Measurements from ENCODE around the gene KIF26B.
A peak's percentile ranks its signal among the peaks of the same experiment; 100 is the strongest.

Gene KIF26B

DNA sequence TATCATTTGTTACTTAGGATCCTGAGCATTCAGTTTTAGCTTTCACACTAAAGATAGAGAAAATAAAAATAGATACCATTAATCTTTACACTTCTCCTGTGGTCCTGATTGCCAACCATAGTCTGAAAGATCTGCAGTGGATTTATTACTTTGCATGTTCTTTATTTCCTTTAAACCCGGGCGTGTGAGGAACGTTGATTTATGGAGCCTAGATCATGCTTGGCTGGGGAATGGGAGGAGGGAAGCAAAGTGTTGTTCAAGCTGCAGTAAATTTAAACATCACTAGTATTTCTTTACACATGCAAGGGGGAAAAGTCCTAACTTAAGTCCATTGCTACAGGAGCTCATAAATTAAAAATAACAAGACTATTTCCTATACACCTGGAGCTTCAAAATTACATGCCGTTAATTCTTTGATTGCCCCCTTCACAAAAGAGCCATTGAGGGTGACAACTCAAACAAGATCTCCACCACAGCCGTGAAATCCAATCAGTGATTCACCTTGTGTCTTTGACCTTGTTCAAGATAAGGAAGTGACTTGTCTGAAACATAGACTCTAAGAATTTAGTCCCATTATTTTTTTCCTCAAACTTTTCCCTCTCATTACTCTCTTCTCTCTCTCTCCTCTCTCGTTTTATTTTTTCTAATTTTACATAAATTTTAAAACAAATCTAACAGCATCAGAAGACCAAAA lies 282.7 kb downstream of the KIF26B start:
- DNase-seq: no peak

DNA sequence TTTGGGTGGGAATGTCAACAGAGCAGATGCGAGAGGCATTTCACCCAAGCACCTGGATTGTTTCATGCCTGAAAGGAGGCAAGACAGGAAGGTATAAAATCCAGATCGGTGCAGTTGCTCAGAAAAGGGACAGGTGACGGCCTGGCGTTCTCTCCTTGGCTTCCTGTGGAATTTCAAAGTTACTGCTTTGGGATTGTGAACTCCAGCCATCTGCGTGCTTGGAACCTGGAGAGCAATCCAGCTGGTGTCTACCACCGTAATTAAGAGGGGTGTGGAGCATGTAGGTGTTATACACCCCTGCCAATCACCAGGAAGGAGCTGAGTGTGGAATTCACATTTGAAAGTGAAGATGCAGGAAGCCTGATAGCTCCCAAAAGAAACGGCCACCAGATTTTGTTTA lies 286.1 kb downstream of the KIF26B start:
- no peak for DNase-seq

DNA sequence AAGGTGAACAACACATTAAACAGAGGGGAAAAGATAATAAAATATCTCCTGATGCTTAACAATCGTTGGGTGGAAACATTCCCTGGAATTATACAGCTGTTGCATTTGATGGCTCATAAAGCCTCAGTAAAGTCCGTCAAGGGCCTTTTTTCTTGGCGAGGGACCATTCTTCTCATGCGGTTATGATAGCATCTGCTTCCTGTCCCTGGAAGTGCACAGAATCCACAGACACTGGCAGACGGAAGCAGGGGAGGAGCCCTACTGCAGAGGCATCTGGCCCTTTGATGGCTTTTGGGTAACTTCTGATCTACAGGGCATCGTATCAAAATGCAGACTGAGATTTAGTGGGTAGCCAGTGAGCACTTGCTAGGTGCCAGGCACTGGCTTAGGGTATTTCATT lies 286.9 kb downstream of the KIF26B start:
- DNase-seq: peak in 3 of 4 experiments; percentile 19 to 37 (median 25)

DNA sequence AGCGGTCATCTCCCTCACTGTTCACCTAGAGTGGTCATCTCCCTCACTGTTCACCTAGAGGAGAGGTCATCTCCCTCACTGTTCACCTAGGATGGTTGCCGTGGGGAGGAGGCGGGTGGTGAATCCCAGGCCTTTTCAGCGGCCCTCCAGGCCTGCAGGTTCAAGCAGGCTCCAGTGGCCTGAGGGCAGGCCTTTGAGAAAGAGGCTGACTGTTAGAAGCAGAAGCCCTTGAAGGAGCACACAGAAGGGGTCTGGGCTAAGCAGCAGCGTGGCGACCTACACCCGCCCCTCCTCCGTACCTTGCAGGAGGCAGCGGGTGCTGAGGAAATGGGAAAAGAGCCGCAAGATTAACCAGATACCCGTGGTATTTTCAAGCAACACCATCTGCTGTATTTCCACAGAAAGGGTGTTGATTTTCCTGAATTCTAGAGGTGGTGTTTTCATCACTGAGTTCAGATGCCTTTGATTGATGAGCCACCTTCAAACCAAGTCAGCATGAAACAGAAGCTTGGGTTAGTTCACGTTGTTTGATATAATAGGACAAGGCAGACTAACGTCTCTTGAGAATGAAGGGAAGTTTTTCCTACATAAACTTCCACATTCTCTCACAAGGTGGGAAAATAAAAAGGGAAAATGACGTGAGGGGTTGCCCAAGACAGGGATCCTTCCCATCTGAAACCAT lies 289.5 kb downstream of the KIF26B start:
- no peak for DNase-seq

DNA sequence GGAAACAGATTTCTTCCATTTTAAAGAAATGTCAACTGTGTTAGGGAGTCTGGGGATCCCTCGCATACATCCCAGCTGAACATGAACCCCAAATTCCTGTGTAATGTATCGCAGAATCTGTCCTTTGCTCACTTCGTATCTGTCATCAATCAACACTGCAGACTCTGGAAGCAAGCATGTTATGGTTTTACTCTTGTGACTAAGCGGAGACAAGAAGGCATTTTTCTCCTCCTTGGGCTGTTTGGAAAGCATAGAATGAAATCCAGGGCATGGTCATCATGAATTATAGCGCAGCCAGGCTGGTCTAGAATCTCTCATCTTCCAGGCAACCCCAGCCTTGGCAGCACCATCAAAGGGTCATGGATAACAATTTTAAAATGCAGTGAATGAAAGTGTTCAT lies 290.2 kb downstream of the KIF26B start:
- no peak for DNase-seq

DNA sequence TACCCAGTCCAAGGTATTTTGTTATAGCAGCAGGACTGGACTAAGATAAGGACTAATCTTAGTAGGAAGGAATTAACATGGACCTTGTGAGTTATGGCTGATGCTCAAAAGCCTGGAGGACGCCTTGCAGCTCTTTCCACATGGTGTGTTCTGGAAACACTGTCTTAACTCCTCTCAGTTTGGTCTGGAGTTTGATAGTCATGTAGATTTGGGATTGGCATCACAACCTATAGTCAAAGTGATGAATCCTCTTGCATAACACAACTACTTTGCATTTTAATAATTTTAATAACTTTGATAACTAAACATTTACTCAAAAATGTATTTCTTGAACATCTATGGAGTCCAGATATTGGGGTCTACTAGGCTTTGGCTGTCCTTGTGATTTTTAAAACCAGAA lies 293.7 kb downstream of the KIF26B start:
- DNase-seq: no peak

DNA sequence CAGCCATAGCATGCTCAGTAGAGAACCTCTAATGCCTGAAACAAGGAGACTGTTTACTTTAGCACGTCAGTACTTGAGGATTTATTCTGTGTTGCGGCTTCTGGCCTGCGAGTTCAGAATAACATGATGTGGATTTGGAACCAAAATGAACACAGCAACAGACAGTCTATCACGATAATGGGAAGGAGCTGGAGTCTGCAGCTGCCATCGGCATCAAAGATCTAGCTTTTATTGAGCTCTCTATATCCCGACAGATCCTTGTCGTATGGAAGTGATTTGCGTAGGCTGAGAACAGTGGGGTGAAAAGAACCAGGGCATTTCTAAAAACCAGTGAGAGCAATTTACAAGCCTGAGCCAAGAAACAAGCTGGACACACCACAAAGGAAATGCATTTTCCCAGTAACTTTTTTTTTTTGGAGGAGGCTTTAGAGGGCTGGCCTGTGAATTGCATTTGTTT lies 294.2 kb downstream of the KIF26B start:
- no peak for DNase-seq

DNA sequence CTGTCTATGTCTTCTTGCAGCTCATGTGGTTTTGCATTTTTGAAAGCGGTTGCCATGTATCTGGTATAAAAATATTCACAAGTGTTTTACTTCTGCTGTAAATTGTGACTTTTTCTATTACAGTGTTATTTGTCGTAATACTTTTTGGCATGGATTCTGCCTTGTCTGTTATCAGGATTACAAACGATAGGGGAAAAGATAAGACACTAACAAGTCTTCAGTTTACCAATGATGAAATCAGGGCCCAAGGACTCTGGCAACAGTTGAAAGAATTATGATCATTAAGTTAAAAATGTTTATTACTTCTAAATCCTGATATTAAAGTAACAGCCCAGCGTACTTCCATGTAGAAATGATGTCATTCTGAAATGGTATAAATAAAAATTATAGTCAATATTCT lies 298.8 kb downstream of the KIF26B start:
- DNase-seq: no peak

DNA sequence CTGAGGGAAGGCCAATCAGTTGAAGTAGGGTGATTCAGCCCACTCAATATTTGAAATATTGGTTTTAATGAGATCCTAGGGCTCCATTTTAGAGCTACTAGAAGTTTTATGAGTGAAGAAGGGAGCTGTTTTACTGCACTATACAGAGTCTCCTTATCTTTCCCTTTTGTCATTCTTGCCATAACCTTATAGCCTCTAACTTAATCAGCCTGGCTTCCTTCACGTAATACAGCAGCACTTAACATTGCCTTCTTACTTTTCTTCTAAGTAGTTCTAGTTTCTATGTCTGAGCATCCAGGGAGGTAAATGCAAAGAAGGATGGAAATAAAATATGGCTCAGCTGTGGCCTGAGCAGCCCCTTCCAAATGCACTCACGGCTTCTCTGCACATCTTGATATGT lies 299.3 kb downstream of the KIF26B start:
- DNase-seq: no peak

DNA sequence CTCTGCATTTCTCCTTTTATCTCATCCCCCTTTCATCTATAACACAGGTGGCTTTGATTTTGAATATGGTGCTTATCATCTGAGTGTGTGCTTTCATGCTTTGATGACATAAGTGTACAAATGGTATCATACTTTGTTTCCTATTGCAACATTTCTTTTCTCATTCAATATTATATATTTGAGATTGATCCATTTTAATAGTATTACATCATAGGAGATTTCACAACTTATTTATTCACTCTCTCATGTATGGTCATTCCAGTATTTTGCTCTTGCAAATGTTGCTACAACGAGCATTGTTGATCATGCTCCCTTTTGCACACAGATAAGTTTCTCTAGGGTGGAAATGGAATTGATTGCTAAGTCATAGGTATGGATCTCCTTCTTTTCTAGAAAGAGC lies 302.8 kb downstream of the KIF26B start:
- no peak for DNase-seq

DNA sequence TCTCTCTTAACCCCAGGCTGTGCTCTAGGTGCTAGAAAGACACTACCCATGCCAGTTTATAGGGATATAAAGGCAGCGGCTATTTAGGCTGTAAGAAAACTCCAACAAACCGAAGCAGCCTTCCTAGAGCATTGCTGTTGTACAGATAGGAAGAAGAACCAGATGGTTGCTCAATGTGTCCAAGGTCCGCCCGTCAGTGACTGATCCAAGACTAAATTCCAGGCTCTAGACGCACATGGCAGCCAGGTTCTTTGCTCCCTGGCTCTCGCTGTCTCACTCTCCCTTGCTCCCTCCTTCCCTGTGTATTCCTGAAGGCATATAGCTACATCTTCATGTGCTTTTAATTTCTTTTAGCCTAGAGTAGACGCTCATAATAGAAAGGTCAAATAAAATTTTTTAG lies 303.4 kb downstream of the KIF26B start:
- DNase-seq: no peak

DNA sequence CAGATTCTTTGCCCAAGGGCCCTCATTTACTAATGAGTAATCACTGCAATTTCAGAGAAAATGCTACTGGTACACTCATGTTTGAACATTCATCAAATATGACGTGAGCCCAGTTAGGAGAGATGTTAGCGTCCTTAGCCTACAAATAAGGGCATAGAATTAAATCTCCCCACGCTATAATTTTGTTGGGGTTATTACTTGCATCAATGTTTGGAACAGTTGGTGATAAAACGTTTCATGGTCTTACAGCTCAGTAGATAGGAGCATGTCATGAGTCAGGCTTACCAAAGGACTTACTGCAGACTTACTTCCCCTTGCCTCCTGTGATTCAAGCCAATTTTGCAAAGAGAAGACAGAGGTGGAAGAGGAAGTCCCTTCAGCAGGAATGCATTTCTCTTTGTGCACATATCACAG lies 304.0 kb downstream of the KIF26B start:
- DNase-seq: peak; percentile 78 to 94 (median 86)

DNA sequence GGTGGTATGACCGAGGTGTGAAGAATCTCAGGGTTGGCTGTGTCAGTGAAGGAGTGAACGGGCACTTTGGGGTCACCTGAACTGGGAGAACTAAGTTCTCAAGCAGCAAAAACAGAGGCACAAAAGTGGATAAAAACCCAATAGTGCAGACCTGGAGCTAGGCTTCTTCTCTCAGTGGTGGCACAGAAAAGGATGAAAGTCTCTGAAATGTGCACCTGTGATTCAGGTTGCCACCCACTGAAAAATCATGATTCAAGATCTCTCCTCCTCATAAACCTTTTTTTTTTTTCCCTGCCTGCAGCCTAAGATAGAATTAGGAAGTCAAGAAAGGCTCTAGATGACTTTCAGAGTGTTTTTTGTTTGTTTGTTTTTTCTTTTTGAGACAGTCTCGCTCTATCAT lies 304.8 kb downstream of the KIF26B start:
- DNase-seq: no peak

DNA sequence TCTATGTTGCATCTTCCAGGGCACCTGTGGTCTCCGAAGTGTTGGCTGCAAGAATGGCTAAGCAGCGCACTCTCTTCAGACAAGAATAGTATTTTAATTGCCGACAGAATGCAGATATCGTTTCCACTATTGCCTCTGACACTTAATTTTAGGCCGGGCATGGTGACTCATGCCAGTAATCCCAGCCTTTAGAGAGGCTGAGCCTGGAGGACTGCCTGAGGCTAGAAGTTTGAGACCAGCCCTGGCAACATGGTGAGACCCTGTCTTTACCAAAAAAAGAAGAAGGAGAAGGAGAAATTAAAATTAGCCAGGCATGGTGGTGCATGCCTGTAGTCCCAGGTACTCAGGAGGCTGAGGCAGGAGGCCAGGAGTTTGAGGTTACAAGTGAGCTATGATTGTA lies 306.9 kb downstream of the KIF26B start:
- DNase-seq: no peak

DNA sequence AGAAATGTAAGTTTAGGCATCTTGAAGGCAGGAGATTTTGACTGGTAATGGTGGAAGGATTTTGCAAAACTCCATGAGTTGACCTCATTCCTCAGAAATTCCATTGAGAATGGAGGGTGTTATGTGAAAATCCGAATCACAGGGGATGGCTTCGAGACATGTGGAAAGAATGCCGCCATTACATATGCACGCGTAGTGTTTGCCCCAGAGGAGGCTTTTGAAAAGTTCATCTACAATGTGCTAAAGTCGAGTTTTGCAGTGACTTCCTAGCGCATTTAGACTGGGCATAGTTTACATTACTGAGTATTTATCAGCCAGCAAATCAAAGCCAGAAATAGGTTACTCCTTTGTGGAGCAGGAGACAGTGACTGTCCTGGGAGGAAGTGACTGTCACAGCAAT lies 307.4 kb downstream of the KIF26B start:
- DNase-seq: no peak

DNA sequence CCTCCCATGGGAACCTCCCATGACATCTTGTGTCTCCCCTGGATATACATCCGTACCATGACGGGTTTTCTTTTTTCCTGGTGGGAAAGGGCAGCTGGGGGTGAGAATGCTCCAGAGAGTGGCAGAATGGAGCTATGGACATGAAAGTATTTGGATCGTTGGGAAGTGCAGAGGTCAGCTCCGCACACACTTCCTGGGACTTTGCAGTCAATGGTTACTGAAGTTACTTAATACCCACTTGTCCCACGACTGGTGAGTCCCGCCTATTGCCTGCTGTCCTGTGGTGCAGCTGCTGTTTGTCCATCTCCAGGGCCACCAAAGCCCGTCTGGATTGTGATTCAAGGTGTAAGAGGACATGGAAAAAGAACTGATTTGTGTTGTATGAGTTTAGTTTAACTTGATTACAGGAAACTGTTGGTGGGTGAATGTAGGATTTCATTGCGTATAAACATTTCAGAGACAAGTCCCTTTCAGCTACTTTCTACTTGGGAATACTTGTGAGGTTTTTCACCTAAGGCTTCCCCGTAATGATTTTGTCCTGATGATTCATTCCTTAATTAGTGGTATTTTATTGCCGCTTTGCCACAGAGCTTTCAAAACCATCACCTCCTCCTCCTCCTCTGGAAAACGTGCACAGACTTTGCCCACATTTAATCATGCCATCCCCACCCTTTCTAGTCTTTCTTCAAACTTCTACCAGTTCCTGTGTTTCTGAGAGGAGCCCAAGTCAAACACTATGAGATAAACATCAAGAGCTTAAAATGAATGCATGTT lies 308.8 kb downstream of the KIF26B start:
- DNase-seq: no peak

DNA sequence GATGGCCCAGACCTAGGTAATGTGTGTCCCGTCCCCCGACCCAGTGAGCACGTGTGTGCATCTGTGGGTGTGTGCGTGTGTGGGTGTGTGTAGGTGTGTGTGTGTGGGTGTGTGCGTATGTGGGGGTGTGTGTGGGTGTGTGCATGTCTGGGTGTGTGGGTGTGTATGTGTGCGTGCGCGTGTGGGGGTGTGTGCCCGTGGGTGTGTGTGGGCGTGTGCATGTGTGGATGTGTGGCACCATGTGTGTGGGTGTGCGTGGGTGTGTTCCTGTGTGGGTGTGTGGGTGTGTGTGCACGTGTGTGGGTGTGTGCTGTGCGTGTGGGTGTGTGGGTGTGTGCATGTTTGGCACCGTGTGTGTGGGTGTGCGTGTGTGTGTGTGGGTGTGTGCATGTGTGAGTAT lies 309.5 kb downstream of the KIF26B start:
- no peak for DNase-seq

DNA sequence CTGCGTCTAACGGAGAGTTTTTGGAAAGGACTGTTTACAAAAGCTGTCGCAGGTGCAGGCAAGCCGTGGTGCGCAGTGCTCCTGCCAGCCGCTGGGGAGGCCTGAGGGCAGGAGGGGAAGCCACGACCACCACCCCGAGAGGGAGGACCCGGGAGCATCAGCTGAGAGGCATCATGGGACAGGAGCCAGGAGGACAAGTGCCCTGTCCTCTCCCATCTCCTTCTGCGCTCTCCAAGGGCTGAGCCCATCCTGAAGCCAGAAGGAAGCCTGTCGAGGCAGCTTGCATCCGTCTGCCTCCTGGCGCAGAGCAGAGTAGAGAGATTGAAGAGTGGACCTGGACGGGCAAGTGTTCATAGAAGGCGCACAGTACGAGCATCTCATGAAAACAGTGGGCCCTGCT lies 310.9 kb downstream of the KIF26B start:
- no peak for DNase-seq

DNA sequence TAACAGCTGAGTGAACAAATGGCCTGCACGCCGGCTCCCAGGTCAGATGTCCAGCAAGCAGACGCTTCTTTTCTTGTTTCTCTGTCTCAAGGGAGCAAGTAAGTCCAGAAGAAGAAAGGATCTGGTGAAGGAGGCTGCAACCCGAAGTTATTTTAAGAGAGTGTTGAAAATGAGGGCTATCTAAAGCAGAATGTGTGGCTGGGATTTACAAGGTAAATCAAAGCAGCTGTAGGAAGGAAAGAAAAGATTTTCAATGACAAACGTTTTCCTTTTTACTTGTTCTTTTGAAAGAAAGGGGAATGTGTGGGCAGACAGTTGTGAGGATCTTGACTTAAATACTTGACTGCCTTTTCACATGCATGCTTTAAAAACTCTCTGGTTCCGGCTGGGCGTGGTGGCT lies 311.5 kb downstream of the KIF26B start:
- no peak for DNase-seq

DNA sequence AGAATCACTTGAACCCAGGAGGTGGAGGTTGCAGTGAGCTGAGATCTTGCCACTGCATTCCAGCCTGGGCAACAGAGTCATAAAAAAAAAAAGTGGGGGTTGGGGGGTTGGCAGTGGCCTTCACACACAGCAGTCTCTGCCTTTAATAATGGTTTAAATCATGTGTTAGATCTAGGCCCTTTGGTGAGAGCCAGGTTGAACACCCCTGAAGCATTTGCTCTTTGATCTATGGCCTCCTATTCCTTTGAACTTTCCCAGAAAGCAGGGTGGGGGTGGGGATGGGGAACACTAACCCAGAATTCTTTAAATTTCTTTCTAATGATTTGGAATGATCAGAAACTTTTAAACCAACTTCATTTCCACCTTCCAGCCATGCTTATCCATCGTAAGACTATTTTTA lies 313.0 kb downstream of the KIF26B start:
- DNase-seq: no peak

DNA sequence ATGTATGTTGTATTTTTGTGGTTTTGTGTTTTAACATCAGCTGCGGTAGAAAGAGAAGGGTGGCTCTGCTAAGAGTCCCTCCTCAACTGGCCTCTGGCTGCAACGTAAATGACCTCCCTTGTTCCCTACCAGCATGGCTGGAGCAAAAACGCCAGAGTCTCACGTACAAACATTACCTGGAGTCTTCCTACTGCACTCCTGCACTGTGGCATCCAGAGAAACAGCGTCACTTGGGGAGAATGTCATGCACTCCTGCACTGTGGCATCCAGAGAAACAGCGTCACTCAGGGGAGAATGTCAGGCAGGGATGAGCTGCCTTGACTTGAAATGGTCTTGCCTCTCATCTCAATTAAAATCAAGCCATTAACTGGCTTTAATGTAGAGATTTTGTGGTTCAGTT lies 314.2 kb downstream of the KIF26B start:
- no peak for DNase-seq

DNA sequence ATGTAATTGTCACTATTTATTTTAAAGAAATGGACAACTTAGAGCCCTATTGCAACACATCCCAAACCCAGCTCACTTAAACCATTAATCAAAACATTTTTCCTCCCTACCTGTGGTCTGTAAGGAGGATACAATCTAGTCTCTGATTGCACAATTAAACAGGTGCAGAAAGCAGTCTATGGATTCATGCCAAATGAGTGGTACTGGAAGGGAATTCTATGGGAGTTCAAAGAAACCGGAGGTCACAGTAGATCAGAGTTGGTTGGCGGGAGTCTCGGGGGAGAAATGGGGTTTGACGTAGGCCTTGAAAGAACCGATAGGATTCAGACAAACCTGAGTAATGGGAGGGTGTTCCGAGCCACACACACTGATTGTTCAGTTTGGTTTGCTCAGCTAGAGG lies 314.9 kb downstream of the KIF26B start:
- no peak for DNase-seq

DNA sequence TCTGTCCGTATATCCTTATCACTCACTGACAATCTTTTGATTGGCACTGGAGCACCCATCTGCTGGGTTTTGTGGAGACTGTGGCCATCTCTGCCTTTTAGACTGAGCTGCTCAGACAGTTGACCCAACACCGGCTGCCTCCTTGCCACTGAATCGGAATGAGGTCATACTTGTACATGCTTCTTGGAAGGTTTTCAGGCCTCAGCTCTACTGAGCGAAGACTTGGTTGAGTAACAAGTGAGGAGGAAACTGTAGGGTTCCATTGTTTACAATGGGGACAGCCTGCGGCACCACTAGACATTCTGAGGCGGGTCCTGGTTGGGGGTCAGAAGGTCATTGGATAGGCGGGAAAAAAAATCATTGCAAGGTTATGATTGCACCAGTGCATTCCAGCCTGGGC lies 320.3 kb downstream of the KIF26B start:
- no peak for DNase-seq
